HG03442 (cell line): ENCODE data around the gene LRRC75A.
"Not testable (repeated sequence)": the region's sequence is repeated elsewhere in the genome, so short reads cannot be mapped to it uniquely, and the experiment has no call there.

Experiments used
- ATAC-seq: cut with Tn5 transposase; IDR thresholded peaks from one replicate; pipeline ENCODE4 v1.9.1; 2021; ENCODE audit warnings: mild to moderate bottlenecking, moderate library complexity; ENCODE audit not compliant: unreplicated experiment

LRRC75A gene

DNA sequence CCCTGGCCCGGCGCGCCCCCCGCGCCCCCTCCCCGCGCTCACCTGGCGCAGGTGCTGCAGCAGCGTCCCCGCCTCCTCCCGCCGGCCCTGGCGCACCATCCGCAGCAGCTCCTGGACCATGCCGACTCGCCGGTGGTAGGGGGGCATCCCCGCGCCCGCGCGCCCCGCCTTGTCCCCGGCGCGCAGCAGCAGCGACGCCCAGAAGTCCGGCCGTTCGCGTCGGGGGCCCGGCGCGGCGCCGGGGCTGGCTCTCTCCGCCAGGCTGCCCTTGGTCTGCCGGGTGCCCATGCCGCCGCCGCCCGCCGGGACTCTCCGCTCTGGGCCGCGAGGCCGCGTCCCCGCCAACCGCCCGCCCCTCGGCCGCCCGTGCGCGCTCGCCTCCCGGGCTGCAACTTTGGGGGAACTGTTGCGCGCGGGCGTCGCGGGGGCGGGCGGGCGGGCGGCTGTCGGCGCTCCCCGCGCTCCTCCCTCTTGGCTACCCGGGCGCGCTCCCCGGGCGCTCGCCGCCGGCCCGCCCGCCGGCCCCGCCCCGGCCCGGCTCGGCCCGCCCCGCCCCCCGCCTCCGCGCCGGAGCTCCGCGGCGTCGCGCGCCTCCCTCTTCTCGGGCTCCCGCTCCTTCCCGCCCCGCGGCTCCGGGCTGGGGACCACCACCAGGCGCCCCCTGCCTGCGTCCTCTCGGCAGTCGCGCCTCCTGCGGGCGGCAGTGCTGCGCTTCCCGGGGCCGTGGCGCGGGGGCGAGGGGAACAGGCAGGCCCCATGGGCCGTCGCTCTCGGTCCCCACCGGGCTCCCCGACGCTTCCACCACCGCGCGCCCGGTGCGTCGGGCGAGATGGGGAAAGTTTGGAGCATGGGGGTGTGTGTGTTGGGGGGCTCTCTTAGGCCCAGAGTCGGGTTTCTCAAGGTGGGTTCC lies at the start of gene LRRC75A:
LRRC75A (minus strand) TSS at position 491 of the 910 bp plus-strand sequence; CDS start at position 288, 203 bp downstream.
- no peak for ATAC-seq

DNA sequence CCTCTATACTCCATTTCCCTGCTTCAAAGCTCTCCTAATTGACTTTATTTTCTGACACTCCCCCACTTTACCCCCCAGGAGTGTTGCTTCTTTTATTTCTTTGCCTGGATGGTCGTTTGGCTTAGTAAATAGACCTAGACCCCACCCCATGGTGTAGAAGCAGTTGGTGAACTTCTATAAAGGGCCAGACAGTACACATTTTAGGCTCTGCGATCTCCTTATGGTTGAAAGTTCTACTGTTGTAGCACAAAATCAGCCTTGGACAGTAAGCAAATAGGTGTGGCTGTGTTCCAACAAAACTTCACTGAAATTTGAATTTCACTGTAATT lies 45.1 kb upstream of the LRRC75A start:
- no peak for ATAC-seq

DNA sequence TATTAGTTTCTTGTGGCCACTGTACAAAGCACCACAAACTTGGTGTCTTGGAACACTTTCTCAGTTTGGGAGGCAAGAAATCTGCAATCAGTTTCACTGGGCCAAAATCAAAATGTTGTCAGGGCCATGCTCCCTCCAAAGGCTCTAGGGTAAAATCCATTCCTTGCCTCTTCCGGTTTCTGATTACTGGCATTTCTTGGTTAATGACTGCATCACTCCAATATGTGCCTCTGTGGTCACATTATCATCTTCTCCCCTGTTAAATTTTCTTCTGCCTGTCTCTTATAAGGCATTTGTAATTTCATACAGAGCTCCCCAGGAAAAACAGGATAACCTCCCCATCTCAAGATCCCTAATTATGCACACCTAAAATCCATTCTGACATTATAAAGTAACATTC lies 42.2 kb upstream of the LRRC75A start:
- no peak for ATAC-seq

DNA sequence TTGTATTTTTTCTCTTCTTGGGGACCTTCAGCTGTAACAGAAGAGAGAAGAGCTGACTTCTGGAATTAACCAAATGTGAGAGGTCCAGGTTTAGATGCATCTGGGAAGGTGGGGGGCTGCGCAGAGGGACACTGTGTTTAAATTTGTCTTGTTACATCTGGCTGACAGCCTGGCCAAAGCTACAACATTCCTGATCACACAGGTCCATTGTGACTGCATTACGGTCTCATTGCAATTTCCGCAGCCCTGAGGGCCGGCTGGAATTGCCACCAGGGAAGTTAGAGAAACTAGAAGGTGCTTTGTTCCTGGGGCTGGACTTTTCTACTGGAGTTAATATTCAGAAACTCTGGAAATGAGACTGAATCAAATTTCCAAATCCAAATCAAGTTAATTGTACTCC lies 37.9 kb upstream of the LRRC75A start:
- no peak for ATAC-seq

DNA sequence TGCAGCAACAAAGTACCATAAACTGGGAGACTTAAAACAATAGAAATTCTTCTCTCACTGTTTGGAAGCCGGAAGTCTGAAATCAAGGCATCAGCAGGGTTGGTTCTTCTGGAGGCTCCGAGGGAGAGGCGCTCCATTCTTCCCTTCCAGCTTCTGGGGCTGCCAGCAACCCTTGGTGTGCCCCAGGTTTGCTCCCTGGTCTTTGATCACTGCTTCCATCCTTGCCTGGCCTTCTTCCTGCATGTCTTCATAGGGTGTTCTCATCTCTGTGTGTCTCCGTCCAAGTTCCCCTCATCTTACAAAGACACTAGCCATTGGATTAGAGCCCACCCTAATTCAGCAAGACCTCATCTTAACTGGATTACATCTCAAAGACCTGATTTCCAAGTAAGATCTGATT lies 35.3 kb upstream of the LRRC75A start:
- no peak for ATAC-seq

DNA sequence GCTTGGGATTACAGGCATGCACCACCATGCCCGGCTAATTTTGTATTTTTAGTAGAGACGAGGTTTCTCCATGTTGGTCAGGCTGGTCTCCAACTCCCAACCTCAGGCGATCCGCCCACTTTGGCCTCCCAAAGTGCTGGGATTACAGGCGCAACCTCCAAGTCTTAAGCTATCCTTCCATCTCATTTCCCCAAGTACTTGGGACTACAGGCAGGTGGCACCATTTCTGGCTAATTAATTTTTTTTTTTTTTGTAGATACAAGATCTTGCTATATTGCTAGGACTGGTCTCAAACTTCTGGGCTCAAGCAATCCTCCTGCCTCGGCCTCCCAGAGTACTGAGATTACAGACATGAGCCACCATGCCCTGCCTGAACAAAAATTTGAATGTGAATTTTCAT lies 33.6 kb upstream of the LRRC75A start:
- not testable (repeated sequence) for ATAC-seq

DNA sequence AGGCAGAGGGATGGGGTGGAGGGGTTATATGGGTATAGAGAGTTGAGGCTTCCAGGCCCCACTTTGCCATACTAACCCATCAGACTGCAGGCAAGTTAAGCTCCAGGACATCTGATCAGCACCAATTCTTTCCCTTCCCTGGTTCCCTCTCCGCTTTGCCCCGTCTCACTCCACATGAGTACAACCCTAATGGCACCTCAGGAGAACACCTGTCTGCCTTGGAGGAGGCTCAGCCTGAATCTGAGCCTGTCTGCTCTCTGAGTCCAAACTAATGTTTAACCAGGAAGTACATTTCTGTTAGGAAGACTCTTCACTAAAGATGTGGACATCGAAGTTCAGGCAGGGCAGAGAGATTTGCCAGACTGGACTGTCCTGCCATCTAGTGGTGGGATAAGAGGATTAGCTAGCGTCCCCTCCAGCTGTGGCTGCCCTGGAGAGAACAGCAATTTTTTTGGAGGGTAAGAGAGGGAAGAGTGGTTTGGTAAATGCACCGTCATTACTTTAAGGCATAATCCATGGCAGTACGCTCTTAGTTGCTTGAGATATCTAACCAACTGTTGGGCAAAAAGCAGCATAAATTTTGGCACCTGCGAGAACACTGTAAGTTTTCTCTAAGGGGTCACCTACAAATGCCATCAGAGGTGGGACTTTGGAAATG lies 29.2 kb upstream of the LRRC75A start:
- ATAC-seq, result peak; percentile 59

GRCh38 chr17:16519021-16519420 lies 27.0 kb upstream of the LRRC75A start:
- ATAC-seq, result no peak

GRCh38 chr17:16517477-16517876 lies 25.5 kb upstream of the LRRC75A start:
- ATAC-seq, result no peak

- ATAC-seq, result no peak
These were observed 24.6 kb upstream of the LRRC75A start for GRCh38 chr17:16516594-16517051.

- no peak for ATAC-seq
These were observed 23.9 kb upstream of the LRRC75A start for GRCh38 chr17:16515933-16516332.

- no peak for ATAC-seq
These were observed 21.9 kb upstream of the LRRC75A start for GRCh38 chr17:16513873-16514272.

GRCh38 chr17:16512011-16512410 lies 20.0 kb upstream of the LRRC75A start:
- ATAC-seq, result no peak

DNA sequence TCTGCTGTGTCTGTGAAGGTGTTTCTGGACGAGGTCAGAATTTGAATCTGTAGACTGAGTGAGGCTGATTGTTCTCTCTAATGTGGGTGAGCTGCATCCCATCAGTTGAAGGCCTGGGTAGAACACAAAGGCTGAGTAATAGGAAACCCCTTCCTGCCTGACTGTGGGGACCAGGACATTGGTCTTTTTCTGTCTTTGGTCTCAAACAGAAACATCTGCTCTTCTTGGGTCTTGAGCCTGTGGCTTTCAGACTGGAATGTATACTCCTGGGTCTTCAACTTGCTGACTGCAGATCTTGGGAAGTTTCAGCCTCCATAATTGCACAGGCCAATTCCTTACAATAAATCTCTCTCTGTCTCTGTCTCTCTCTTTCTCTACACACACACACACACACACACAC lies 19.6 kb upstream of the LRRC75A start:
- ATAC-seq, result no peak

GRCh38 chr17:16507918-16508533 lies 16.0 kb upstream of the LRRC75A start:
- no peak for ATAC-seq

DNA sequence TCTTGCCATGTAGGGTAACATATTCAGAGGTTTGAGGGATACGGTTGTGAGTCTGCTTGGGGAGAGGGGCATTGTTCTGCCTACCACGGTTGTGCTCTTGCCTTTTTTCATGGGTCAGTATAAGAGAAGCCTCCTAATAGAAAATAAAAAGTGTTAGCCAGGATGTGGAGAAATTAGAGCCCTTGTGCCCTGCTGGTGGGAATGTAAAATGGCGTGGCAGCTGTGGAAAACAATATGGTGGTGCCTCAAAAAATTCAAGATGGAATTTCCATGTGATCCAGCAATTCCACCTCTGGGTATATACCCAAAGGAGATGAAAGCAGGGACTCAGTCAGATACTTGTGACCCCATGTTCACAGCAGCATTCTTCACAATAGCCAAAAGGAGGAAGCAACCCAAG lies 14.2 kb upstream of the LRRC75A start:
- no peak for ATAC-seq

GRCh38 chr17:16504984-16505383 lies 13.0 kb upstream of the LRRC75A start:
- no peak for ATAC-seq

- ATAC-seq, result no peak
These were observed 5.0 kb upstream of the LRRC75A start for GRCh38 chr17:16496820-16497489.

DNA sequence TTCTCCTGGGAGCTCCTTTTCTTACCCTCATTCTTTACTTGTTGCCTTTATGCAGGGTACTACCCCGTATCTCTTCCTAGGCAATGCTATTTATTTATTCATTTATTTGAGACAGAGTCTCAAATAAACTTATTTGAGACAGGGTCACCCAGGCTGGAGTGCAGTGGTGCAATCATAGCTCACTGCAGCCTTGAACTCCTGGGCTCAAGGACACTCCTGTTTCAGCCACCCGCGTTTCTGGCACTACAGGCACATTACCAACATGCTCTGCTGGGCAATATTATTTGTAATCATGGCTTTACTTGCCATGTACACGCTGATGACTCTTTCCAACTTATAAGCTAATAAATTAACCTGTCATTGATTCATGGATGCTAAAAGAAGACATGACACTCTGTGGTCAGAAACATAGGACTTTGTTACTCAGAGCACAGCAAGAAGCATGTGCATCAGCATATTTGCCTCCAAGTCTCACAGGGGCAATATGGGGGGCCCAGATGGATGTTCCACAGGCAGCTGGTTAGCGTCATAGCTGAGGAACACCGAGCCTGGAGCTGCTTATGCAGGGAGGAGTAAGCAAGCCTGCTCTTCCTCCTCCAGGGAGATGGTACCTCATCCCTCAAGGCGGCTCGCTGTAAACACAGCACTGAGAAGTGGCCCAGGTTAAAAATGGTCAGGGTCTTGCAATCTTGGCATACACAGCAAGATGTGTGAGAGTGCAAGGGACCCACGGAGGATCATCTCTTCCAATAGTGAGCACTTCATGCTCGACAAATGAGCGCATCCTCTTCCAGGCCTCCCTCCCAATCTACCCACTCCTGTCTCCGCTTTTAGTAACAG lies 4.2 kb upstream of the LRRC75A start:
- ATAC-seq, result no peak

DNA sequence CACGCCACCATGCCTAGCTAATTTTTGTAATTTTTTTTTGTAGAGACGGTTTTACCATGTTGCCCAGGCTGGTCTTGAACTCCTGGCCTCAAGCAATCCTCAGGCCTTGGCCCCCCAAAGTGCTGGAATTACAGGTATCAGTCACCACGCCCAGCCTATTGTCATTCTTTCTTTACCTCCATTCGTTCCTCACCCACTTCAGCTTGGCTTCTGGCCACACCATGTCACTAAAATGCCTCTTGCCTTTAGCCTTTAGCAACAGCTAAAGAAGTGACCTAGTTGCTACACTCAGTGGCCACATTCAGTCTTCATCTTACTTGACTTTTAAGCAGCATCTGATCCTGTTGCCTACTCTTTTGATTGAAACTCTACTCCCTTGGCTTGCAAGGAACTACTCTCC lies 3.6 kb upstream of the LRRC75A start:
- no peak for ATAC-seq
